ENCODE results near the gene LARP4B.

DNA sequence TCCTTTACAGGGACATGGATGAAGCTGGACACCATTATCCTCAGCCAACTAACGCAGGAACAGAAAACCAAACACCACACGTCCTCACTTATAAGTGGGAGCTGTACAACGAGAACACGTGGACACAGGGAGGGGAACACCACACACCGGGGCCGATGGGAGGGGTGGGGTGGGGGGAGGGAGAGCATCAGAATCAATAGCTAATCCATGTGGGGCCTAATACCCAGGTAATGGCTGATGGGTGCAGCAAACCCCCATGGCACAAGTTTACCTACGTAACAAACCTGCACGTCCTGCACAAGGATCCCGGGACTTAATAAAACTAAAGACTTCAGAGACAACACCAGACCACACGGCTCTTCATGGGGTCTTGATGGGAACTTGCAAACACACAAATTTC, 159.9 kb downstream of the LARP4B start:
- TF ChIP-seq, protein P1, sequence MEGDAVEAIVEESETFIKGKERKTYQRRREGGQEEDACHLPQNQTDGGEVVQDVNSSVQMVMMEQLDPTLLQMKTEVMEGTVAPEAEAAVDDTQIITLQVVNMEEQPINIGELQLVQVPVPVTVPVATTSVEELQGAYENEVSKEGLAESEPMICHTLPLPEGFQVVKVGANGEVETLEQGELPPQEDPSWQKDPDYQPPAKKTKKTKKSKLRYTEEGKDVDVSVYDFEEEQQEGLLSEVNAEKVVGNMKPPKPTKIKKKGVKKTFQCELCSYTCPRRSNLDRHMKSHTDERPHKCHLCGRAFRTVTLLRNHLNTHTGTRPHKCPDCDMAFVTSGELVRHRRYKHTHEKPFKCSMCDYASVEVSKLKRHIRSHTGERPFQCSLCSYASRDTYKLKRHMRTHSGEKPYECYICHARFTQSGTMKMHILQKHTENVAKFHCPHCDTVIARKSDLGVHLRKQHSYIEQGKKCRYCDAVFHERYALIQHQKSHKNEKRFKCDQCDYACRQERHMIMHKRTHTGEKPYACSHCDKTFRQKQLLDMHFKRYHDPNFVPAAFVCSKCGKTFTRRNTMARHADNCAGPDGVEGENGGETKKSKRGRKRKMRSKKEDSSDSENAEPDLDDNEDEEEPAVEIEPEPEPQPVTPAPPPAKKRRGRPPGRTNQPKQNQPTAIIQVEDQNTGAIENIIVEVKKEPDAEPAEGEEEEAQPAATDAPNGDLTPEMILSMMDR (IDR thresholded peaks at IDR 0.05) = no peak
- no peak for TF ChIP-seq POLR2A (IDR thresholded peaks at IDR 0.05)
